ENCODE data around the gene CD27. TPM values are rescaled to one million over a fixed set of nuclear protein-coding genes. Genes with fewer than 3 reads are reported as not detected.

The CD27 gene
- total and polyA plus RNA-seq, 9 of the 15 experiments (the other 6 are each of a cell fraction or from before 2014, with no cell fraction given): 0.24 TPM; not detected in 8

GRCh38 chr12:6451348-6452244, 6.8 kb downstream of the CD27 start, which contains the start of gene TAPBPL (continued):
- TF ChIP-seq E2F8 (IDR thresholded peaks at IDR 0.05; ENCODE audit: low read depth, partially characterized antibody) (no peak), SMAD2 (IDR thresholded peaks at IDR 0.05; ENCODE audit: low read depth, low read length) (no peak)

- H3K27me3 ChIP-seq (ENCODE audit: control insufficient read depth in 2 of 2, insufficient read depth in 2 of 2, low read length in 2 of 2): no peaks in the 10 kb centered on the region
- ChIA-PET POLR2A (interaction anchor here (1.0 to 2.6 kb wide), 5 partner anchors 8 to 41 kb away, joined by 3 to 14 read pairs (median 3); partner anchors contain the start of genes MRPL51 and VAMP1), CTCF (ENCODE audit: low intra/inter-chr PET ratio) (no interaction called here)
- intact Hi-C loops (cut with micrococcal nuclease): no loop called here
- H2AFZ ChIP-seq (ENCODE audit: low read depth, low read length): peak overlapping the region; percentile 99
- H3K36me3 ChIP-seq (ENCODE audit: control insufficient read depth, insufficient read depth, low read length): no peaks in the 10 kb centered on the region
- H3K79me2 ChIP-seq (ENCODE audit: control insufficient read depth, insufficient read depth, low read length): no peaks in the 10 kb centered on the region
- WGBS (ENCODE audit: insufficient coverage, low coverage, missing lambda C conversion rate): 30% methylated on average over 4 of the region's 9 CpGs
- peak overlapping the region; percentile 77 for H3K4me2 ChIP-seq (ENCODE audit: insufficient read depth, low read length)
- no peaks in the 10 kb centered on the region for H3K9me3 ChIP-seq (replicated peaks; ENCODE audit: control insufficient read depth, insufficient read depth, low read depth, low read length)
- H3K4me1 ChIP-seq (replicated peaks in 1 of 2; ENCODE audit: control insufficient read depth in 2 of 2, insufficient read depth in 2 of 2, low read length in 2 of 2): peaks cover 12 to 24% of the 10 kb centered on the region in 2 experiments; a peak in 4 of 5 replicates
- no peaks in the 10 kb centered on the region for H3K9me1 ChIP-seq (ENCODE audit: control insufficient read depth, insufficient read depth, low read length)
- peak overlapping the region; percentile 28 for H3K4me3 ChIP-seq
- ATAC-seq (peak; percentile 70), DNase-seq (ENCODE audit: extremely low read depth in 1 of 4, low spot score in 3 of 4) (peak in 1 of 4 experiments; percentile 12), FAIRE-seq (no peak)
- peak overlapping the region; percentile 75 for H3K27ac ChIP-seq (ENCODE audit: extremely low read depth, low read depth, low read length)
- no peaks in the 10 kb centered on the region for H4K20me1 ChIP-seq (replicated peaks; ENCODE audit: control insufficient read depth, insufficient read depth, low read length)
- in situ Hi-C loops (cut with MboI): loop anchor here (25.0 kb wide), 1 partner anchor 390 kb away; no protein-coding TSS in a partner anchor
- no TSS peak for BruUV-seq (replicated peaks)
- H3K9ac ChIP-seq (ENCODE audit: insufficient read depth in 1 of 2, low read depth in 2 of 2, low read length in 2 of 2): peak overlapping the region; percentile 60 to 91
- TF ChIP-seq CHD2 (IDR thresholded peaks at IDR 0.05; ENCODE audit: low read depth, low read length) (no peak), PRDM10 (IDR thresholded peaks at IDR 0.05; ENCODE audit: partially characterized antibody) (peak; percentile 78), FOXP4 (CRISPR knock-in tag; IDR thresholded peaks at IDR 0.05; ENCODE audit: borderline replicate concordance) (no peak), U2AF2 (optimal IDR thresholded peaks at IDR 0.05; ENCODE audit: low read depth, low read length) (no peak), ZNF217 (CRISPR knock-in tag; IDR thresholded peaks at IDR 0.05) (no peak), CGGBP1 (CRISPR knock-in tag; IDR thresholded peaks at IDR 0.05) (no peak)
Measured at GRCh38 chr12:6452245-6452943, 7.6 kb downstream of the CD27 start.

All from K562 (cell line).